H9 (cell line): ENCODE results near the gene COX10. TPM values are rescaled to one million over a fixed set of nuclear protein-coding genes. Genes with fewer than 3 reads are reported as not detected.

Experiments
- DNase-seq: peaks from one replicate; pipeline ENCODE4 v3.0.0-alpha.2; 2017
- H2AFZ ChIP-seq: one replicate; pipeline ENCODE4 v1.6.1; 2013; ENCODE audit warnings: mild to moderate bottlenecking, low read length, control low read depth, moderate library complexity
- H2AK5ac ChIP-seq: 2 replicates; pipeline ENCODE4 v1.6.1; 2013; ENCODE audit warnings: low read length, control low read depth, mixed read lengths; ENCODE audit not compliant: insufficient read length
- H2BK120ac ChIP-seq: one replicate; pipeline ENCODE4 v1.6.1; 2013; ENCODE audit warnings: low read depth, mild to moderate bottlenecking, low read length, control low read depth, inconsistent platforms; ENCODE audit not compliant: poor library complexity, severe bottlenecking
- H2BK12ac ChIP-seq: 2 replicates; pipeline ENCODE4 v1.6.1; 2013; ENCODE audit warnings: low read length, control low read depth, mixed read lengths, low read depth; ENCODE audit not compliant: insufficient read length
- H2BK15ac ChIP-seq: 2 replicates; pipeline ENCODE4 v1.6.1; 2013; ENCODE audit warnings: low read depth, low read length, control low read depth
- H2BK20ac ChIP-seq: one replicate; pipeline ENCODE4 v1.6.1; 2013; ENCODE audit warnings: low read depth, mild to moderate bottlenecking, low read length, control low read depth, inconsistent platforms; ENCODE audit not compliant: poor library complexity, severe bottlenecking
- H2BK5ac ChIP-seq: 2 replicates; pipeline ENCODE4 v1.6.1; 2013; ENCODE audit warnings: low read length, control low read depth, mixed read lengths; ENCODE audit not compliant: insufficient read length
- H3K14ac ChIP-seq: 2 replicates; pipeline ENCODE4 v1.6.1; 2013; ENCODE audit warnings: low read length, control low read depth; ENCODE audit not compliant: insufficient read depth
- H3K18ac ChIP-seq: 2 replicates; pipeline ENCODE4 v1.6.1; 2013; ENCODE audit warnings: low read depth, mild to moderate bottlenecking, mixed read lengths, low read length, control low read depth; ENCODE audit not compliant: insufficient read length
- H3K23ac ChIP-seq: 2 replicates; pipeline ENCODE4 v1.6.1; 2013; ENCODE audit warnings: low read length, control low read depth, mixed read lengths, low read depth; ENCODE audit not compliant: insufficient read length
- H3K23me2 ChIP-seq: 2 replicates; pipeline ENCODE4 v1.6.1; 2013; ENCODE audit warnings: low read depth, mild to moderate bottlenecking, mixed read lengths, low read length, control low read depth; ENCODE audit not compliant: insufficient read length, poor library complexity, severe bottlenecking
- H3K27ac ChIP-seq: 2 replicates; pipeline ENCODE4 v1.5.1; 2013; ENCODE audit warnings: low read length, control low read depth, mixed read lengths, low read depth; ENCODE audit not compliant: insufficient read length
- H3K27me3 ChIP-seq: 2 replicates; pipeline ENCODE4 v1.6.1; 2013; ENCODE audit warnings: low read length, control low read depth, inconsistent platforms; ENCODE audit not compliant: insufficient read depth
- H3K4ac ChIP-seq: 2 replicates; pipeline ENCODE4 v1.6.1; 2013; ENCODE audit warnings: low read depth, mild to moderate bottlenecking, control low read depth, inconsistent platforms, low read length, moderate library complexity
- H3K4me1 ChIP-seq: 2 replicates; pipeline ENCODE4 v1.6.1; 2013; ENCODE audit warnings: low read length, control low read depth, inconsistent platforms; ENCODE audit not compliant: insufficient read depth
- H3K4me2 ChIP-seq: 2 replicates; pipeline ENCODE4 v1.6.1; 2013; ENCODE audit warnings: low read length, control low read depth, mixed read lengths; ENCODE audit not compliant: insufficient read length, insufficient read depth
- H3K56ac ChIP-seq: 2 replicates; pipeline ENCODE4 v1.6.1; 2013; ENCODE audit warnings: low read depth, mild to moderate bottlenecking, mixed read lengths, low read length, control low read depth; ENCODE audit not compliant: insufficient read length
- H3K79me1 ChIP-seq: 2 replicates; pipeline ENCODE4 v1.6.1; 2013; ENCODE audit warnings: low read depth, mild to moderate bottlenecking, moderate library complexity, low read length, control low read depth, inconsistent platforms; ENCODE audit not compliant: insufficient read depth, poor library complexity, severe bottlenecking
- H3K79me2 ChIP-seq: 2 replicates; pipeline ENCODE4 v1.6.1; 2013; ENCODE audit warnings: low read length, control low read depth, inconsistent platforms; ENCODE audit not compliant: insufficient read depth
- H3K9ac ChIP-seq: 2 replicates; pipeline ENCODE4 v1.6.1; 2013; ENCODE audit warnings: low read length, control low read depth, mixed read lengths; ENCODE audit not compliant: insufficient read length; ENCODE audit errors: extremely low read depth
- H3K9me3 ChIP-seq: one replicate; pipeline ENCODE4 v1.6.1; 2013; ENCODE audit warnings: low read depth, low read length, inconsistent platforms; ENCODE audit not compliant: control insufficient read depth
- H3T11ph ChIP-seq: one replicate; pipeline ENCODE4 v1.6.1; 2013; ENCODE audit warnings: mild to moderate bottlenecking, low read length, control low read depth, inconsistent platforms
- H4K20me1 ChIP-seq: one replicate; pipeline ENCODE4 v1.6.1; 2013; ENCODE audit not compliant: control insufficient read depth, insufficient read length, insufficient read depth
- H4K5ac ChIP-seq: 2 replicates; pipeline ENCODE4 v1.6.1; 2013; ENCODE audit warnings: low read depth, mild to moderate bottlenecking, mixed read lengths, low read length, control low read depth; ENCODE audit not compliant: insufficient read length
- H4K8ac ChIP-seq: replicated peaks from 2 replicates; pipeline ENCODE4 v1.6.1; 2013; ENCODE audit warnings: low read length, control low read depth, mixed read lengths, low read depth; ENCODE audit not compliant: insufficient read length
- H4K91ac ChIP-seq: 2 replicates; pipeline ENCODE4 v1.6.1; 2013; ENCODE audit warnings: low read depth, mild to moderate bottlenecking, moderate library complexity, mixed read lengths, low read length, control low read depth; ENCODE audit not compliant: insufficient read length
- H3K27ac Mint-ChIP-seq, 3 experiments: 2 replicates in 2 of 3; 3 replicates in 1 of 3; pipeline ENCODE4 v1.8.0; 2020 to 2021; ENCODE audit warnings: mixed read lengths in 3 of 3, mild to moderate bottlenecking in 1 of 3, moderate library complexity in 1 of 3
- H3K27me3 Mint-ChIP-seq: 2 replicates; pipeline ENCODE4 v1.8.0; 2021; ENCODE audit warnings: low read depth, mild to moderate bottlenecking, moderate library complexity, mixed read lengths
- H3K36me3 Mint-ChIP-seq, 3 experiments: 2 replicates in 2 of 3; 3 replicates in 1 of 3; pipeline ENCODE4 v1.8.0; 2020 to 2021; ENCODE audit warnings: low read depth in 3 of 3, mixed read lengths in 3 of 3; ENCODE audit not compliant: insufficient read depth in 1 of 3
- H3K4me1 Mint-ChIP-seq, 2 experiments: 2 replicates each; pipeline ENCODE4 v1.8.0; 2020; ENCODE audit warnings: mixed read lengths in 2 of 2
- H3K4me3 Mint-ChIP-seq, 2 experiments: 2 replicates in 1 of 2; 3 replicates in 1 of 2; pipeline ENCODE4 v1.8.0; 2020 to 2021; ENCODE audit warnings: mild to moderate bottlenecking in 2 of 2, mixed read lengths in 2 of 2, moderate library complexity in 1 of 2
- H3K9me3 Mint-ChIP-seq, 2 experiments: 2 replicates in 1 of 2; 3 replicates in 1 of 2; pipeline ENCODE4 v1.8.0; 2020; ENCODE audit warnings: mild to moderate bottlenecking in 2 of 2, mixed read lengths in 2 of 2, moderate library complexity in 1 of 2
- CTCF ChIP-seq: fragments of 200-600 bp; sonication (generic); conservative IDR thresholded peaks from 3 replicates; pipeline ENCODE4 v1.8.0; 2021; ENCODE audit warnings: antibody characterized with exemption, mild to moderate bottlenecking
- WGBS: extraction: QIAGEN DNeasy Blood & Tissue Kit; methylation state at CpG from one replicate; pipeline ENCODE4 v1.1.7; 2013; ENCODE audit warnings: missing lambda C conversion rate, low lambda C conversion rate, mixed read lengths; ENCODE audit not compliant: insufficient read length; ENCODE audit errors: extremely low coverage; 5-methylcytosine and 5-hydroxymethylcytosine counted together
- total RNA-seq: library from RNA; stranded (reverse); gene quantifications from 2 replicates; pipeline ENCODE4 v1.2.1, GENCODE V29; 2021

Gene COX10
- total RNA-seq, 1 experiment from 2014 or later: 20.6 TPM

GRCh38 chr17:14094676-14095601 lies 25.6 kb downstream of the COX10 start:
- Histone ChIP-seq H4K8ac (no peak overlapping the region), H3K27ac (no peak overlapping the region), H4K91ac (no peak overlapping the region), H3K23me2 (no peaks in the 10 kb centered on the region), H2AFZ (no peak overlapping the region), H3K9me3 (no peaks in the 10 kb centered on the region), H2BK12ac (no peak overlapping the region), H4K5ac (no peak overlapping the region), H3K4me1 (no peaks in the 10 kb centered on the region), H3K14ac (no peak overlapping the region), H3K18ac (no peak overlapping the region), H3T11ph (no peak overlapping the region), H2BK120ac (no peak overlapping the region), H3K4ac (no peak overlapping the region), H3K4me2 (no peak overlapping the region), H3K27me3 (no peaks in the 10 kb centered on the region), H2BK15ac (no peak overlapping the region), H3K79me2 (no peaks in the 10 kb centered on the region; the same call in 1 of the 2 replicates), H2AK5ac (no peak overlapping the region), H3K79me1 (peaks cover 5% of the 10 kb centered on the region), H2BK5ac (no peak overlapping the region), H2BK20ac (no peak overlapping the region), H4K20me1 (no peaks in the 10 kb centered on the region), H3K56ac (no peak overlapping the region), H3K9ac (no peak overlapping the region), H3K23ac (no peak overlapping the region)
- H3K27me3 Mint-ChIP-seq: no peaks in the 10 kb centered on the region
- no peak overlapping the region for H3K4me3 Mint-ChIP-seq
- H3K9me3 Mint-ChIP-seq: no peaks in the 10 kb centered on the region
- peak overlapping the region in 1 of 3 experiments; percentile 51; a peak in 1 of 7 replicates for H3K27ac Mint-ChIP-seq
- peaks cover 3 to 11% of the 10 kb centered on the region in 2 experiments; a peak in 3 of 4 replicates for H3K4me1 Mint-ChIP-seq
- DNase-seq: no peak
- WGBS: no CpG with 5 or more reads among the region's 7 CpGs
- TF ChIP-seq CTCF: no peak
- H3K36me3 Mint-ChIP-seq: no peaks in the 10 kb centered on the region
